WERI-Rb-1 (cell line): Measurements from ENCODE around the gene PPM1D.

Source experiments
- DNase-seq: peaks from one replicate; pipeline ENCODE4 v3.0.0-alpha.2; 2020
- H3K27ac ChIP-seq: fragments of 250-450 bp; sonication (Bioruptor Pico); 2 replicates; pipeline ENCODE4 v1.5.1; 2020; ENCODE audit warnings: mild to moderate bottlenecking, moderate library complexity
- H3K27me3 ChIP-seq: fragments of 250-450 bp; sonication (Bioruptor Pico); 2 replicates; pipeline ENCODE4 v1.5.1; 2021; ENCODE audit warnings: mild to moderate bottlenecking, low read depth, moderate library complexity; ENCODE audit not compliant: insufficient read depth, severe bottlenecking
- H3K36me3 ChIP-seq: fragments of 250-450 bp; sonication (Bioruptor Pico); 2 replicates; pipeline ENCODE4 v1.5.1; 2020; ENCODE audit warnings: mild to moderate bottlenecking, moderate library complexity
- H3K4me3 ChIP-seq: 2 replicates; pipeline ENCODE4 v1.5.1; 2011; ENCODE audit warnings: low read depth, mild to moderate bottlenecking, control low read depth, low read length
- H3K9me3 ChIP-seq: fragments of 250-450 bp; sonication (Bioruptor Pico); 2 replicates; pipeline ENCODE4 v1.5.1; 2021; ENCODE audit warnings: mild to moderate bottlenecking, moderate library complexity; ENCODE audit not compliant: severe bottlenecking
- TF ChIP-seq, protein P1 (sequence below): IDR thresholded peaks from 2 replicates; pipeline ENCODE4 v1.5.1; 2011; ENCODE audit warnings: low read depth, mild to moderate bottlenecking, control low read depth, inconsistent platforms, low read length

The PPM1D gene

DNA sequence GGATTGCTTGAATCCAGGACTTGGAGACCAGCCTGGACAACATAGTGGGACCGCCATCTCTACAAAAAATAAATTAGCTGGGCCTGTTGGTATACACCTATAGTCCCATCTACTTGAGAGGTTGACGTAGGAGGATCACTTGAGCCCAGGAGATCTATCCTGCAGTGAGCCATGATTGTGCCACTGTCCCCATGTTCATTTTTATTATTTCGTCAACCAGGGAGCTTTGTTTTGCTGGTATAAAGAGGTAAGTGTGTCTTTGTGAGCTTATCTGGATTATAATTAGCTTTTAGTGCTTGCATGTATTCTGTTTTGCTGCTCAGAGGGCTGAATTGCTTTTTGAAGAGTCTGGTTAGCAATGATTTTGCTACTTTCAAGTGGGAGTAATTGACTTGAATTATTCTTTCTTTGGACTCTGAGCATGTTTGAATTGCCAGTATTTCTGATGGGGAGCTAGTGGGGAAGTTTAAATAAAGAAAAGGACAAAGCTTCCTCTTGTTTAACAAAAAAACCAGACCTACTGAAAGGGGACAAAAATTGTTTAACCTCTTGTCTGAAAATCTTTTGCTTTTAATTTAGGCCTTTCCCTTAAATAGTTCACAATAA lies 46.0 kb downstream of the PPM1D start:
- Histone ChIP-seq H3K27me3 (no peaks in the 10 kb centered on the region), H3K9me3 (no peaks in the 10 kb centered on the region), H3K4me3 (no peak overlapping the region), H3K27ac (no peak overlapping the region), H3K36me3 (peaks cover 73% of the 10 kb centered on the region)
- no peak for DNase-seq
- TF ChIP-seq, protein P1, sequence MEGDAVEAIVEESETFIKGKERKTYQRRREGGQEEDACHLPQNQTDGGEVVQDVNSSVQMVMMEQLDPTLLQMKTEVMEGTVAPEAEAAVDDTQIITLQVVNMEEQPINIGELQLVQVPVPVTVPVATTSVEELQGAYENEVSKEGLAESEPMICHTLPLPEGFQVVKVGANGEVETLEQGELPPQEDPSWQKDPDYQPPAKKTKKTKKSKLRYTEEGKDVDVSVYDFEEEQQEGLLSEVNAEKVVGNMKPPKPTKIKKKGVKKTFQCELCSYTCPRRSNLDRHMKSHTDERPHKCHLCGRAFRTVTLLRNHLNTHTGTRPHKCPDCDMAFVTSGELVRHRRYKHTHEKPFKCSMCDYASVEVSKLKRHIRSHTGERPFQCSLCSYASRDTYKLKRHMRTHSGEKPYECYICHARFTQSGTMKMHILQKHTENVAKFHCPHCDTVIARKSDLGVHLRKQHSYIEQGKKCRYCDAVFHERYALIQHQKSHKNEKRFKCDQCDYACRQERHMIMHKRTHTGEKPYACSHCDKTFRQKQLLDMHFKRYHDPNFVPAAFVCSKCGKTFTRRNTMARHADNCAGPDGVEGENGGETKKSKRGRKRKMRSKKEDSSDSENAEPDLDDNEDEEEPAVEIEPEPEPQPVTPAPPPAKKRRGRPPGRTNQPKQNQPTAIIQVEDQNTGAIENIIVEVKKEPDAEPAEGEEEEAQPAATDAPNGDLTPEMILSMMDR: no peak

DNA sequence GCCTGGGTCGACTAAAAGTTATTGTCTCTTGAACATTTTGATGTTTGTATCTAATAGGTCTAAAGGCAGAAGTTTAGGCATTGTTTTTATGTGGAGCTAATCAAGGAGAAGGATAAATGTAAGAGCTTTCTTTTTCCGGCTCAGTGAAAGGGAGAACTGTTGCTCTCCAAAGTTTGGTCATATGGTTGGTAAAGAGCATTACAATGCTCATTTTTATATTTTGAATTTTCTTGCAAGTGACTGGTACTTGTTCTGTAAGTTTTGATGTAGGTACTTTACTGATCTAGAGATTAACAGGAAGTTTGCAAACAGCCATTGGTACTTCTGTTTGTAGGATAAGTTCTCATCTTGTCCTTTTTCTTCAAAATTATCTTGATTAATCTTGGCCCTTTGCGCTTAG lies 46.7 kb downstream of the PPM1D start:
- Histone ChIP-seq H3K36me3 (peaks cover 73% of the 10 kb centered on the region), H3K27me3 (no peaks in the 10 kb centered on the region), H3K4me3 (no peak overlapping the region), H3K9me3 (no peaks in the 10 kb centered on the region), H3K27ac (no peak overlapping the region)
- TF ChIP-seq, protein P1: no peak
- DNase-seq: no peak

DNA sequence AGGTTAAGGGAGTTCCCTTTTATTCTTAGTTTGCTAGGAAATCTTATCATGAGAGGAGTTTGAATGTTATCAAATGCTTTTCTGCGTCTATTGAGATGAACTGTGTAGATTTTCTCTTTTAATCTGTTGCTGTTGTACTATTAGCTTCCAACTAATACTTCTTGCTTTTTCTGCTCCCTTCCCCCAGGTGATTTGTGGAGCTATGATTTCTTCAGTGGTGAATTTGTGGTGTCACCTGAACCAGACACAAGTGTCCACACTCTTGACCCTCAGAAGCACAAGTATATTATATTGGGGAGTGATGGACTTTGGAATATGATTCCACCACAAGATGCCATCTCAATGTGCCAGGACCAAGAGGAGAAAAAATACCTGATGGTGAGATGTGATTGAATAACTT lies 47.7 kb downstream of the PPM1D start:
- H3K9me3 ChIP-seq: no peaks in the 10 kb centered on the region
- H3K36me3 ChIP-seq: peaks cover 80% of the 10 kb centered on the region
- H3K4me3 ChIP-seq: no peak overlapping the region
- H3K27me3 ChIP-seq: no peaks in the 10 kb centered on the region
- TF ChIP-seq, protein P1: no peak
- H3K27ac ChIP-seq: no peak overlapping the region
- no peak for DNase-seq

DNA sequence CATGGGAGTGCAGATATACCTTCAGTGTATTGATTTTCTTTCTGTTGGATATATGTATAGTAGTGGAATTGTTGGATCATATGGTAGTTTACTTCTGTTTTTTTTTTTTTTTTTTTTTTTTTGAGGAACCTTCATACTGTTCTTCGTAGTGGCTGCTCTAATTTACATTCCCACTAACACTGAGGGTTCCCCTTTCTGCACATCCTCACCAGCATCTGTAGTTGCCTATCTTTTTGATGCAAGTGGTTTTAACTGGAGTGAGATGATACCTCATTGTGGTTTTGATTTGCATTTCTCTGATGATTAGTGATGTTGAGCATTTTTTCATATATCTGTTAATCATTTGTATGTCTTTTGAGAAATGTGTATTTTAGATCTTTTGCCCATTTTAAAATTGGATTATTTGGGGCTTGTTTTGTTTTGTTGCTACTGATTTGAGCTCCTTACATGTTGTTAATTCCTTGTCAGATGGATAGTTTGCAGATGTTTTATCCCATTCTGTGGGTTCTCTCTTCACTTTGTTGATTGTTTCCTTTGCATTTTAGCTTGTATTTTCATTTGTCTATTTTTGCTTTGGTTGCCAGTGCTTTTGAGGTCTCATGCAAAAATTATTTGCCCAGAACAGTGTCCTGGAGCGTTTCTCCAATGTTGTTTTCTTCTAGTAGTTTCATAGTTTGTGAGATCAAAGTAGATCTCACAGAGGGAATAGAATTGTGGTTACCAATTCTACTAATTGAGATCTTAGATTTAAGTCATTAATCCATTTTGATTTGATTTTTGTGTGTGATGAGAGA lies 52.7 kb downstream of the PPM1D start:
- no peak overlapping the region for H3K4me3 ChIP-seq
- peaks cover 89% of the 10 kb centered on the region for H3K36me3 ChIP-seq
- no peaks in the 10 kb centered on the region for H3K27me3 ChIP-seq
- TF ChIP-seq, protein P1: no peak
- DNase-seq: no peak
- no peak overlapping the region for H3K27ac ChIP-seq
- no peaks in the 10 kb centered on the region for H3K9me3 ChIP-seq

- no peaks in the 10 kb centered on the region for H3K9me3 ChIP-seq
- DNase-seq: no peak
- no peak overlapping the region for H3K27ac ChIP-seq
- H3K4me3 ChIP-seq: no peak overlapping the region
- TF ChIP-seq, protein P1: no peak
- H3K36me3 ChIP-seq: peaks cover 89% of the 10 kb centered on the region
- no peaks in the 10 kb centered on the region for H3K27me3 ChIP-seq
These were observed 53.6 kb downstream of the PPM1D start for GRCh38 chr17:60653569-60653968.

DNA sequence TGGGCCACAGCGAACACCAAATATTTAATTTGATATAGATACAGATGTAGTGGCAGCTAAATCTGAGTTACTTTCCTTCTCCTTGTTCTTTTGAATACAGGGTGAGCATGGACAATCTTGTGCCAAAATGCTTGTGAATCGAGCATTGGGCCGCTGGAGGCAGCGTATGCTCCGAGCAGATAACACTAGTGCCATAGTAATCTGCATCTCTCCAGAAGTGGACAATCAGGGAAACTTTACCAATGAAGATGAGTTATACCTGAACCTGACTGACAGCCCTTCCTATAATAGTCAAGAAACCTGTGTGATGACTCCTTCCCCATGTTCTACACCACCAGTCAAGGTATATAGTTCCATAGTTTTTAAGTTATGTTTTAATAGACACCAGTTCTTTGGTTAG lies 56.5 kb downstream of the PPM1D start:
- Histone ChIP-seq H3K36me3 (peaks cover 83% of the 10 kb centered on the region), H3K27me3 (no peaks in the 10 kb centered on the region), H3K27ac (no peak overlapping the region), H3K9me3 (no peaks in the 10 kb centered on the region), H3K4me3 (no peak overlapping the region)
- TF ChIP-seq, protein P1: no peak
- DNase-seq: no peak
